Muscle layer of colon (tissue), 2 donors: ENCODE results near the gene MFSD8.

ENCODE experiments used
- H3K27ac ChIP-seq: one replicate; pipeline ENCODE4 v1.7.0; 2013; ENCODE audit warnings: low read depth, mild to moderate bottlenecking, low read length, moderate library complexity
- H3K27me3 ChIP-seq, 2 donors: one replicate each; pipeline ENCODE4 v1.7.0; 2013; ENCODE audit warnings: low read length in 2 of 2, mild to moderate bottlenecking in 2 of 2; ENCODE audit not compliant: insufficient read depth in 2 of 2, control insufficient read depth in 1 of 2
- H3K36me3 ChIP-seq: one replicate; pipeline ENCODE4 v1.7.0; 2013; ENCODE audit warnings: mild to moderate bottlenecking, low read length; ENCODE audit not compliant: insufficient read depth
- H3K4me1 ChIP-seq: one replicate; pipeline ENCODE4 v1.7.0; 2013; ENCODE audit warnings: mild to moderate bottlenecking, low read length; ENCODE audit not compliant: insufficient read depth
- H3K4me3 ChIP-seq, 2 donors: one replicate each; pipeline ENCODE4 v1.7.0; 2013; ENCODE audit warnings: low read length in 2 of 2, low read depth in 1 of 2, mild to moderate bottlenecking in 1 of 2, moderate library complexity in 1 of 2
- H3K9ac ChIP-seq: one replicate; pipeline ENCODE4 v1.7.0; 2013; ENCODE audit warnings: low read length
- H3K9me3 ChIP-seq: one replicate; pipeline ENCODE4 v1.7.0; 2013; ENCODE audit warnings: mild to moderate bottlenecking, low read length
- donor health status: abdominal sarcoma.
- donor health status: Adenocarcinoma of cecum.

The MFSD8 gene

GRCh38 chr4:127880763-127881562 is 84.0 kb downstream of the MFSD8 start, which contains the start of gene PLK4:
Gene PLK4, plus strand, starts transcription at chr4:127880893. Its CDS starts 242 bp downstream, at chr4:127881135.
- Histone ChIP-seq H3K4me1 (peaks cover 5% of the 10 kb centered on the region), H3K36me3 (no peaks in the 10 kb centered on the region), H3K27me3 (no peaks in the 10 kb centered on the region), H3K27ac (peak within 1 kb of the TSS; percentile 35), H3K4me3 (peak within 1 kb of the TSS; percentile 63 to 91), H3K9me3 (no peaks in the 10 kb centered on the region), H3K9ac (peak within 1 kb of the TSS; percentile 50)

- no peak overlapping the region for H3K27ac ChIP-seq
- H3K9me3 ChIP-seq = no peaks in the 10 kb centered on the region
- no peak overlapping the region for H3K4me3 ChIP-seq
- H3K4me1 ChIP-seq = no peaks in the 10 kb centered on the region
- no peak overlapping the region for H3K9ac ChIP-seq
- no peaks in the 10 kb centered on the region for H3K27me3 ChIP-seq
- H3K36me3 ChIP-seq = no peaks in the 10 kb centered on the region
Observed at GRCh38 chr4:127875791-127876190, 89.2 kb downstream of the MFSD8 start.

GRCh38 chr4:127870688-127871087 is 94.3 kb downstream of the MFSD8 start:
- Histone ChIP-seq H3K36me3 (no peaks in the 10 kb centered on the region), H3K27ac (no peak overlapping the region), H3K4me3 (no peak overlapping the region), H3K9ac (no peak overlapping the region), H3K9me3 (no peaks in the 10 kb centered on the region), H3K27me3 (no peaks in the 10 kb centered on the region), H3K4me1 (no peaks in the 10 kb centered on the region)

GRCh38 chr4:127870281-127870680 is 94.7 kb downstream of the MFSD8 start:
- H3K4me3 ChIP-seq = no peak overlapping the region
- no peak overlapping the region for H3K27ac ChIP-seq
- H3K4me1 ChIP-seq = no peaks in the 10 kb centered on the region
- no peaks in the 10 kb centered on the region for H3K27me3 ChIP-seq
- H3K9me3 ChIP-seq = no peaks in the 10 kb centered on the region
- H3K9ac ChIP-seq = no peak overlapping the region
- no peaks in the 10 kb centered on the region for H3K36me3 ChIP-seq

- H3K9ac ChIP-seq = no peak overlapping the region
- H3K9me3 ChIP-seq = no peaks in the 10 kb centered on the region
- no peaks in the 10 kb centered on the region for H3K36me3 ChIP-seq
- no peak overlapping the region for H3K27ac ChIP-seq
- H3K4me3 ChIP-seq = no peak overlapping the region
- no peaks in the 10 kb centered on the region for H3K4me1 ChIP-seq
- H3K27me3 ChIP-seq = no peaks in the 10 kb centered on the region
Observed at GRCh38 chr4:127868196-127868595, 96.8 kb downstream of the MFSD8 start.
